Natural killer cell (primary cell): ENCODE results near the gene GNAO1. TPM values are rescaled to one million over a fixed set of nuclear protein-coding genes. Genes with fewer than 3 reads are reported as not detected.
A peak's percentile ranks its signal among the peaks of the same experiment; 100 is the strongest.

Experiments used
- ATAC-seq, 3 donors: fragments of 150-1000 bp in 2 of 3; fragments of 200-7000 bp in 1 of 3; cut with Tn5 transposase; 1 replicate in 1 of 3; 2 replicates in 2 of 3; pipeline ENCODE4 v1.10.0; 2021; ENCODE audit warnings: mild to moderate bottlenecking in 2 of 3, moderate library complexity in 2 of 3
- DNase-seq, 2 donors: peaks; one replicate each; pipeline versions ENCODE4 v3.0.0 to v3.0.0-alpha.2; 2013 to 2021; ENCODE audit warnings: mixed read lengths in 1 of 2
- H3K27ac ChIP-seq: one replicate; pipeline ENCODE4 v1.5.1; 2013; ENCODE audit warnings: mild to moderate bottlenecking, low read length
- H3K27me3 ChIP-seq: one replicate; pipeline ENCODE4 v1.6.1; 2013; ENCODE audit warnings: low read length; ENCODE audit not compliant: control insufficient read depth, insufficient read depth
- H3K36me3 ChIP-seq: one replicate; pipeline ENCODE4 v1.6.1; 2013; ENCODE audit warnings: low read length; ENCODE audit not compliant: control insufficient read depth, insufficient read depth
- H3K4me1 ChIP-seq: one replicate; pipeline ENCODE4 v1.6.1; 2013; ENCODE audit warnings: low read length; ENCODE audit not compliant: control insufficient read depth, insufficient read depth
- H3K4me3 ChIP-seq: one replicate; pipeline ENCODE4 v1.5.1; 2013; ENCODE audit warnings: low read length
- H3K9me3 ChIP-seq: one replicate; pipeline ENCODE4 v1.6.1; 2013; ENCODE audit warnings: low read length; ENCODE audit not compliant: control insufficient read depth, insufficient read depth
- H3K27ac Mint-ChIP-seq, 2 donors: one replicate each; pipeline ENCODE4 v1.8.0; 2022; ENCODE audit warnings: mild to moderate bottlenecking in 2 of 2, mixed read lengths in 2 of 2, moderate library complexity in 1 of 2
- H3K27me3 Mint-ChIP-seq, 2 donors: one replicate each; pipeline ENCODE4 v1.8.0; 2022; ENCODE audit warnings: low read depth in 2 of 2, mixed read lengths in 2 of 2
- H3K36me3 Mint-ChIP-seq: one replicate; pipeline ENCODE4 v1.8.0; 2022; ENCODE audit warnings: mixed read lengths
- H3K4me1 Mint-ChIP-seq, 2 donors: one replicate each; pipeline ENCODE4 v1.8.0; 2022; ENCODE audit warnings: mixed read lengths in 2 of 2
- H3K4me3 Mint-ChIP-seq: one replicate; pipeline ENCODE4 v1.8.0; 2022; ENCODE audit warnings: mild to moderate bottlenecking, moderate library complexity, mixed read lengths
- H3K9me3 Mint-ChIP-seq, 2 donors: one replicate each; pipeline ENCODE4 v1.8.0; 2022; ENCODE audit warnings: mixed read lengths in 2 of 2
- CTCF ChIP-seq: fragments of 200-600 bp; IDR thresholded peaks from one replicate; pipeline ENCODE4 v1.8.0; 2022; ENCODE audit warnings: antibody characterized with exemption
- WGBS: methylation state at CpG from one replicate; pipeline ENCODE4 v1.1.7; 2013; ENCODE audit warnings: missing lambda C conversion rate; ENCODE audit not compliant: insufficient coverage; 5-methylcytosine and 5-hydroxymethylcytosine counted together
- intact Hi-C: fragments of 100-400 bp; cut with micrococcal nuclease; formaldehyde crosslinking; loops from one replicate; pipeline ENCODE4 v1.14.2; 2022
- total RNA-seq, 4 donors: library from RNA; stranded (reverse); fragments of 120-200 nt in 1 of 4; gene quantifications; one replicate each; pipeline versions ENCODE4 v1.2.3 to v1.2.4, GENCODE V29; 2013 to 2022

Gene GNAO1
- total RNA-seq, 3 donors from 2014 or later (not counting 1 experiment from before 2014, with no cell fraction given): 0.45 to 4.6 (median 1.1) TPM

- Mint-ChIP-seq H3K27ac (peak overlapping the region; percentile 66 to 78), H3K9me3 (no peaks in the 10 kb centered on the region), H3K4me3 (peak overlapping the region; percentile 62), H3K36me3 (no peaks in the 10 kb centered on the region), H3K27me3 (peaks cover under 1 to 4% of the 10 kb centered on the region in 2 donors), H3K4me1 (peaks cover 21 to 45% of the 10 kb centered on the region in 2 donors)
- Histone ChIP-seq H3K27ac (peak overlapping the region; percentile 40), H3K4me1 (peaks cover 31% of the 10 kb centered on the region), H3K9me3 (no peaks in the 10 kb centered on the region), H3K36me3 (no peaks in the 10 kb centered on the region), H3K4me3 (peak overlapping the region; percentile 4), H3K27me3 (no peaks in the 10 kb centered on the region)
- 4% methylated on average over 8 of the region's 8 CpGs for WGBS
- DNase-seq (peak; percentile 25 to 71), ATAC-seq (peak; percentile 83 to 97 (median 88))
- no peak for TF ChIP-seq CTCF
- intact Hi-C loops: no loop called here
Observed at GRCh38 chr16:56279132-56279531, 87.8 kb downstream of the GNAO1 start.

- Histone ChIP-seq H3K9me3 (no peaks in the 10 kb centered on the region), H3K36me3 (no peaks in the 10 kb centered on the region), H3K27me3 (no peaks in the 10 kb centered on the region), H3K4me1 (peaks cover 31% of the 10 kb centered on the region), H3K4me3 (no peak overlapping the region), H3K27ac (no peak overlapping the region)
- no peaks in the 10 kb centered on the region for H3K27me3 Mint-ChIP-seq
- peaks cover 21 to 45% of the 10 kb centered on the region in 2 donors for H3K4me1 Mint-ChIP-seq
- ATAC-seq (no peak), DNase-seq (no peak)
- TF ChIP-seq CTCF: no peak
- no peaks in the 10 kb centered on the region for H3K36me3 Mint-ChIP-seq
- H3K4me3 Mint-ChIP-seq: peak overlapping the region; percentile 41
- intact Hi-C loops: no loop called here
- peak overlapping the region; percentile 66 to 78 for H3K27ac Mint-ChIP-seq
- no peaks in the 10 kb centered on the region for H3K9me3 Mint-ChIP-seq
- WGBS: 62% methylated on average over 2 of the region's 2 CpGs
Observed at GRCh38 chr16:56279914-56280313, 88.6 kb downstream of the GNAO1 start.

- intact Hi-C loops: no loop called here
- Mint-ChIP-seq H3K9me3 (no peaks in the 10 kb centered on the region), H3K27me3 (no peaks in the 10 kb centered on the region), H3K4me1 (peaks cover 21 to 41% of the 10 kb centered on the region in 2 donors), H3K4me3 (no peak overlapping the region), H3K36me3 (no peaks in the 10 kb centered on the region), H3K27ac (no peak overlapping the region)
- DNase-seq: peak in 1 of 2 donors; percentile 37
- H3K4me1 ChIP-seq: peaks cover 31% of the 10 kb centered on the region
- TF ChIP-seq CTCF: no peak
- H3K27me3 ChIP-seq: no peaks in the 10 kb centered on the region
- H3K36me3 ChIP-seq: no peaks in the 10 kb centered on the region
- no peaks in the 10 kb centered on the region for H3K9me3 ChIP-seq
- H3K27ac ChIP-seq: no peak overlapping the region
- 88% methylated on average over 2 of the region's 2 CpGs for WGBS
- no peak overlapping the region for H3K4me3 ChIP-seq
- ATAC-seq: no peak
Observed at GRCh38 chr16:56281249-56281805, 90.0 kb downstream of the GNAO1 start.

GRCh38 chr16:56282451-56282850, 91.2 kb downstream of the GNAO1 start:
- Histone ChIP-seq H3K9me3 (no peaks in the 10 kb centered on the region), H3K36me3 (no peaks in the 10 kb centered on the region), H3K4me1 (peaks cover 31% of the 10 kb centered on the region), H3K27me3 (no peaks in the 10 kb centered on the region), H3K4me3 (no peak overlapping the region), H3K27ac (no peak overlapping the region)
- ATAC-seq (no peak), DNase-seq (no peak)
- Mint-ChIP-seq H3K9me3 (no peaks in the 10 kb centered on the region), H3K36me3 (no peaks in the 10 kb centered on the region), H3K4me3 (no peak overlapping the region), H3K4me1 (peaks cover 21 to 41% of the 10 kb centered on the region in 2 donors), H3K27me3 (no peaks in the 10 kb centered on the region), H3K27ac (no peak overlapping the region)
- WGBS: 67% methylated on average over 3 of the region's 3 CpGs
- TF ChIP-seq CTCF: no peak
- intact Hi-C loops: no loop called here
